PC-3 (cell line): ENCODE results near the gene MXRA7.

ENCODE experiments used
- CTCF ChIP-seq: fragments of 300-600 bp; sonication (generic); conservative IDR thresholded peaks from 2 replicates; pipeline ENCODE4 v1.5.1; 2017; ENCODE audit warnings: antibody characterized with exemption, low read depth, mild to moderate bottlenecking, low read length
- EZH2 ChIP-seq: fragments of 300-600 bp; sonication (generic); IDR thresholded peaks from one replicate; pipeline ENCODE4 v1.6.1; 2017; ENCODE audit warnings: antibody characterized with exemption, mild to moderate bottlenecking, low read length; ENCODE audit not compliant: unreplicated experiment

- TF ChIP-seq CTCF: no peak
- no peak for TF ChIP-seq EZH2
Measured at GRCh38 chr17:76687298-76688164, 23.2 kb downstream of the MXRA7 start.
